ENCODE results near the gene ATF7IP.
"Not testable (repeated sequence)": the region's sequence is repeated elsewhere in the genome, so short reads cannot be mapped to it uniquely, and the experiment has no call there.

- TF ChIP-seq EZH2 (IDR thresholded peaks at IDR 0.05; ENCODE audit: insufficient read depth, low read length): not testable (repeated sequence)
- TF ChIP-seq, protein P1, sequence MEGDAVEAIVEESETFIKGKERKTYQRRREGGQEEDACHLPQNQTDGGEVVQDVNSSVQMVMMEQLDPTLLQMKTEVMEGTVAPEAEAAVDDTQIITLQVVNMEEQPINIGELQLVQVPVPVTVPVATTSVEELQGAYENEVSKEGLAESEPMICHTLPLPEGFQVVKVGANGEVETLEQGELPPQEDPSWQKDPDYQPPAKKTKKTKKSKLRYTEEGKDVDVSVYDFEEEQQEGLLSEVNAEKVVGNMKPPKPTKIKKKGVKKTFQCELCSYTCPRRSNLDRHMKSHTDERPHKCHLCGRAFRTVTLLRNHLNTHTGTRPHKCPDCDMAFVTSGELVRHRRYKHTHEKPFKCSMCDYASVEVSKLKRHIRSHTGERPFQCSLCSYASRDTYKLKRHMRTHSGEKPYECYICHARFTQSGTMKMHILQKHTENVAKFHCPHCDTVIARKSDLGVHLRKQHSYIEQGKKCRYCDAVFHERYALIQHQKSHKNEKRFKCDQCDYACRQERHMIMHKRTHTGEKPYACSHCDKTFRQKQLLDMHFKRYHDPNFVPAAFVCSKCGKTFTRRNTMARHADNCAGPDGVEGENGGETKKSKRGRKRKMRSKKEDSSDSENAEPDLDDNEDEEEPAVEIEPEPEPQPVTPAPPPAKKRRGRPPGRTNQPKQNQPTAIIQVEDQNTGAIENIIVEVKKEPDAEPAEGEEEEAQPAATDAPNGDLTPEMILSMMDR (IDR thresholded peaks at IDR 0.05; ENCODE audit: insufficient read depth, low read depth, low read length): not testable (repeated sequence)
These were observed 45.6 kb upstream of the ATF7IP start for GRCh38 chr12:14319704-14320427.

Measured in astrocyte (in vitro differentiated cells and primary cell).